Measurements from ENCODE around the gene ADAMTS17.

ADAMTS17 gene

GRCh38 chr15:100247228-100248225, 94.2 kb downstream of the ADAMTS17 start:
- DNase-seq, result no peak

GRCh38 chr15:100245855-100246254, 95.9 kb downstream of the ADAMTS17 start:
- no peak for DNase-seq

DNA sequence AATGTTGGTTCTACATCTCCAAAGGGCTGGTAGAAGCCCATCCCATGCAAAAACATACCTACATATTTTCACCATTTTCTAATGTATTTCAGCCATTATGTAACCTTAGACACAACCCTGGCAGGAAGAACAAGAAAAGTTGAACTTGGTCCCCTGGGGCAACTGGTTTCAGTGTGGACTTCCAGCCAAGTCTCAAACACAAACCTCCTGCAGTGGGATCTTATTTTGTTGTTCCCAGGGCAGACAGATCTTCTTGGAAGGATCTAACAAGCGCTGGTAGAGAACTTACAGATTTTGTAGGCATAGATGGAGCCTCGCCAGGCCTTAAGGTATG, 96.3 kb downstream of the ADAMTS17 start:
- no peak for DNase-seq

GRCh38 chr15:100244796-100245486, 96.8 kb downstream of the ADAMTS17 start:
- DNase-seq, result no peak

- DNase-seq, result no peak
These were observed 98.8 kb downstream of the ADAMTS17 start for GRCh38 chr15:100242989-100243388.

GRCh38 chr15:100241572-100242482, 99.9 kb downstream of the ADAMTS17 start:
- no peak for DNase-seq

- DNase-seq, result no peak
These were observed 104.6 kb downstream of the ADAMTS17 start for GRCh38 chr15:100236981-100237720.

GRCh38 chr15:100235030-100235617, 106.7 kb downstream of the ADAMTS17 start:
- no peak for DNase-seq

DNA sequence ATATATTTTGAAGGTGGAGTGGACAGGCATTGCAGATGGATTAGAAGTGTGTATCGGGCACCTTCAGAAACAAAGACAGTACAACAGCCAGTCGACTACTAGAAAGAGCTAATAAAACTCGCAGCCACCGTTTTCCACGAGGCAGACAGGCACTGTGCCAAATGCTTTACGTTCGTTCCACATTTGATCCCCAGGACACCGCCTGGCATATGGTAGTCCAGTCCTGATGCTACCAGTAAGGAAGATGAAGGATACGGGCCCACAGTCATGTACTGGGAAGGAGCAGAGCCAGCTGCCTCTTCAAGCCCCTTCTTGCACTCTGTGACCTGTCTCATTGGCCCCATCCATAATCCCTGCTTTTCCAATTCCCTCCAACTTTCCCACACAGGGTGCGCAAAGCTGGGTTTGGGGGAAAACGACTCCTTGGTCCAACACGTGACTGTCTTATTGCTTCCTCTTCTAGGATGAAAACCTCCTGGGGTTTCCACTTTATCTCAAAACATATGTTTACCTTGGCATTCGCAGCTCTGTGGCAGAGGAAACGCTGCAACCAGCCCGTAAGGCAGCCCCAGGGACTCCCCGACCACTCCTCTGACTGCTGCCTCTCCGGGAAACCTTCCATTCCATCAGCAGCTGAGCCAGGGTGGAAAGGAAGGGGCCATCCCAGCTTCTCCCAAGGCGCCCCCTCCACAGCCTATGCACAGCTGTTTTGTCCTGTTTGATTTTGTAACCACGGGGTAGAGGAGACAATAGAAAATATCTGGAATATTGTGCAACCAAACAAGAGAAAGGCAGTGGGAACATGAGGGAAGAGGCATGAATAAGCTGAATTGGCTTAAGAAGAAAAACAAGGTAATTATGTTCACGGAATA, 107.4 kb downstream of the ADAMTS17 start:
- DNase-seq, result no peak

DNA sequence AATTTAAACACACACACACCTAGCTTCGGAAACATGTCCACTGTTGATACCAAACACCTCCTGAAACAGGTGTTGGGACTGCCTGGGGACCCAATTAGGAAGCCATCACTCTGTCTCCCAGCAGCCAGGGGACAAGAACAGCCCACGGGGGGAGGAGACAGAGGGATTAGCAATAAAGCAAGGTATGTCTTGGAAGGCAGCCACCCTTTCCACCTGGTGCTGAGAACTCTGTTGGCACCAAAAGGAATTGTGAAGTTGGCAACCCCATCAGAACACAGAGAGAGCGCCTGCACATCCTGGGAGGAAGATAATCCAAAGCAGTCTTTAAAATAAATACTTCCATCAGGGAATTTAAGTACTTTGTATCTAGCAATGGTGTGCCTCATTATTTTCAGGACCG, 111.0 kb downstream of the ADAMTS17 start:
- DNase-seq, result no peak

GRCh38 chr15:100229181-100230163, 112.3 kb downstream of the ADAMTS17 start:
- no peak for DNase-seq

- DNase-seq, result no peak
These were observed 114.0 kb downstream of the ADAMTS17 start for GRCh38 chr15:100227781-100228180.

DNA sequence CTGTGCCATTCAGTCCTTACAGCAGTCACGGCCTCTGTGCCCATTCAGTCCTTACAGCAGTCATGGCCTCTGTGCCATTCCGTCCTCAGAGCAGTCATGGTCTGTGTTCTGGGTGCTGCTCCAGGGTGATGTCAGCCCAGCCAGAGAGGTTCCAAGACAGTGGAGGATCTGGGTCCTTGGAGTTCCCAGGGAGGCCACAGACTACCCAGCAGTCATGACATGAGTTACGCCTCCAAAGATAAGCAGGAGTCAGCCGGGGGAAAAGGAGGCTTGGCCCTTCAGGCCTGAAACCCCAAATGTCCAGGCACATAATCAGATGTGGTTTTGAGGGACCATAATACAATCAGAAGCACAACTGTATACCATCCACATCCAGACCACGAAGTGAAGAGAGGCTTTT, 115.7 kb downstream of the ADAMTS17 start:
- DNase-seq, result no peak

GRCh38 chr15:100224206-100225185, 117.3 kb downstream of the ADAMTS17 start:
- no peak for DNase-seq

- no peak for DNase-seq
These were observed 119.4 kb downstream of the ADAMTS17 start for GRCh38 chr15:100222349-100222715.

DNA sequence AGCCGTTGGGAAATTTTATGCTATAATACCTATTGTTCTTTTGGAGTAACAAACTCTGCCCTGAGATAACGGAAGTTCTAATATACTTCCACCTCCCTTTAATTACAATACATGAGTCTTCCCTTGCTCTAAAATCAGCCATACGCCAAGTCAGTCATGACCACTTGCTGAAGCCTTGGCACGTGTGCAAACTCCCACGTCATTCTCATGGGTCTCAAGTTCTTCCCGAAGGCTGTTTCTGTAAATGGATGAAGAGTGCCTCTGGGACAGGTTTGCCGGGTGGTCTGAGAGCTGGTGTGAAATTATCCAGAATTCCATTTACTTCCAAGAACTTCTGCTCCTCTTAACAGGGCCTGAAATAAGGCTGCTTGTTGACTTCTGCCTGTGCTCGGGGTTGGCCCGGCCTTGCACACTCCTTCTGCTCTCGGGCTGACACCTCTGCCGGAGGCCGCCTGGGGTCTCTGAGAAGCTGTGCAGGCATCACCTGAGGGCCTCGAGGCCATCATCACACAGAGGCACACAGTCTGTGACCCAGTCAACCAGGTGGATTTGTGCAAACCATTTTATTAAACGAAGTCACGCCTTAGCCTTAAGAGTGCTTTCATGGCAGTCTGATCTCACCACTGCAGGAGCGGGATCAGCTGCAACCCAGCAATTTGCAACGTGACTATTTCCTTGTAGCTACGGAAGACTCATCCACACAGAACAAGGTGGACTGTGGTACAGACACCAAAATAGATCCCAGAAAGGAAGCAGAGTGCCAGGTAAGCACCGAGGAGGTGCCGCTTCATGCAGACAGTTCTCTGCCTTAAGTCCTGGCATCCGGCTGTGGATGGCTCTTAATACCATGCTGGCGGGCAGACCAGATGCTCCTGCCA, 120.1 kb downstream of the ADAMTS17 start:
- no peak for DNase-seq

GRCh38 chr15:100220058-100220768, 121.6 kb downstream of the ADAMTS17 start:
- no peak for DNase-seq
